BJ (cell line): ENCODE data around the gene RBM14. TPM values are rescaled to one million over a fixed set of nuclear protein-coding genes. Genes with fewer than 3 reads are reported as not detected.

Experiments
- CTCF ChIA-PET: fragments of 350-600 bp; formaldehyde crosslinking; extraction: SDS; loops from one replicate; lab custom pipeline; 2021; ENCODE audit warnings: antibody characterized with exemption, inconsistent platforms; lab: Yijun Ruan, JAX
- POLR2A ChIA-PET: fragments of 300-600 bp; sonication (Branson Sonifier 250); formaldehyde crosslinking; extraction: SDS; loops from one replicate; lab custom pipeline; 2021; ENCODE audit warnings: antibody characterized with exemption; lab: Charles Lee
- DNase-seq: peaks from one replicate; pipeline ENCODE4 v3.0.0-alpha.2; 2011; ENCODE audit warnings: low read depth
- H3K27me3 ChIP-seq: 2 replicates; pipeline ENCODE4 v1.6.0; 2011; ENCODE audit warnings: low read length; ENCODE audit not compliant: control insufficient read depth, insufficient read depth
- H3K36me3 ChIP-seq: 2 replicates; pipeline ENCODE4 v1.5.1; 2011; ENCODE audit warnings: low read length; ENCODE audit not compliant: control insufficient read depth, insufficient read depth
- H3K4me3 ChIP-seq: 2 replicates; pipeline ENCODE4 v1.5.1; 2011; ENCODE audit warnings: low read depth, mild to moderate bottlenecking, control low read depth, low read length
- CTCF ChIP-seq: IDR thresholded peaks from 2 replicates; pipeline ENCODE4 v1.5.1; 2011; ENCODE audit warnings: low read depth, mild to moderate bottlenecking, control low read depth, inconsistent platforms, low read length, moderate library complexity; ENCODE audit not compliant: insufficient read depth
- polyA plus RNA-seq: library from polyadenylated mRNA; depleted of rRNA; stranded (reverse); fragments of >200 nt; gene quantifications from 2 replicates; pipeline ENCODE4 v1.2.3, GENCODE V29; 2011; rRNA removed
- small RNA-seq: library from RNA; depleted of rRNA; stranded (forward); fragments of <200 nt; gene quantifications from one replicate; pipeline ENCODE3, GENCODE V24; 2012; ENCODE audit warnings: low replicate concordance, low read depth; ENCODE audit not compliant: insufficient read length

RBM14 gene
- polyA plus RNA-seq, 1 experiment: 18.6 TPM

- Histone ChIP-seq H3K4me3 (no peak overlapping the region), H3K36me3 (peaks cover 10% of the 10 kb centered on the region; the same call in 1 of the 2 replicates), H3K27me3 (no peaks in the 10 kb centered on the region)
- no peak for TF ChIP-seq CTCF
- ChIA-PET POLR2A (no interaction called here), CTCF (no interaction called here)
- DNase-seq: no peak
Measured at GRCh38 chr11:66670816-66671215, 54.4 kb downstream of the RBM14 start.

GRCh38 chr11:66674964-66675602, 58.7 kb downstream of the RBM14 start:
- Histone ChIP-seq H3K36me3 (no peaks in the 10 kb centered on the region), H3K4me3 (no peak overlapping the region), H3K27me3 (no peaks in the 10 kb centered on the region)
- POLR2A ChIA-PET: no interaction called here
- CTCF ChIA-PET: no interaction called here
- TF ChIP-seq CTCF: no peak
- no peak for DNase-seq

- POLR2A ChIA-PET: interaction anchor here (0.5 kb wide), 1 partner anchor 210 kb away, joined by 7 read pairs; the partner anchor contains the start of gene PELI3
- no peaks in the 10 kb centered on the region for H3K36me3 ChIP-seq
- CTCF ChIA-PET: interaction anchor here (1.6 to 3.9 kb wide), 4 partner anchors 12 to 114 kb away, joined by 3 to 24 read pairs (median 9); partner anchors contain the start of genes CCDC87 and CCS
- H3K27me3 ChIP-seq: no peaks in the 10 kb centered on the region
- no peak overlapping the region; the same call in 1 of the 2 replicates for H3K4me3 ChIP-seq
- no peak for TF ChIP-seq CTCF
- no peak for DNase-seq
Measured at GRCh38 chr11:66676282-66676919, 60.0 kb downstream of the RBM14 start.

Small RNA genes lying within 50 kb of the gene (small RNA-seq; reads per million reads assigned to genes)
- not detected for gene RNU4-39P

Other genes starting within 250 kb of the RBM14 start
- 0.21 and 0.48 TPM in 2 replicates for gene SLC29A2, start 244.9 kb upstream of the RBM14 start, polyA plus RNA-seq
- gene NPAS4, start 195.6 kb upstream of the RBM14 start, polyA plus RNA-seq: 0.43 and 0.72 TPM in 2 replicates
- 52.7 and 54.5 TPM in 2 replicates for gene MRPL11, start 177.8 kb upstream of the RBM14 start, polyA plus RNA-seq
- gene PELI3, start 149.7 kb upstream of the RBM14 start, polyA plus RNA-seq: 4.9 and 8.0 TPM in 2 replicates
- gene DPP3, start 136.2 kb upstream of the RBM14 start, polyA plus RNA-seq: 49.5 and 85.2 TPM in 2 replicates
- gene BBS1, start 106.0 kb upstream of the RBM14 start, polyA plus RNA-seq: 24.0 and 31.1 TPM in 2 replicates
- 9.1 and 11.9 TPM in 2 replicates for gene ZDHHC24, start 70.6 kb upstream of the RBM14 start, polyA plus RNA-seq
- not detected in 2 replicates for gene ACTN3, start 69.7 kb upstream of the RBM14 start, polyA plus RNA-seq
- gene CTSF, start 48.0 kb upstream of the RBM14 start, polyA plus RNA-seq: 30.4 and 44.0 TPM in 2 replicates
- gene CCDC87, start 23.6 kb upstream of the RBM14 start, polyA plus RNA-seq: 0.12 and 0.15 TPM in 2 replicates
- gene CCS, start 23.4 kb upstream of the RBM14 start, polyA plus RNA-seq: 23.9 and 36.4 TPM in 2 replicates
- gene RBM4, start 22.1 kb downstream of the RBM14 start, polyA plus RNA-seq: 183 and 213 TPM in 2 replicates
- 26.7 and 29.6 TPM in 2 replicates for gene RBM4B, start 61.3 kb downstream of the RBM14 start, polyA plus RNA-seq
- gene SPTBN2, start 112.6 kb downstream of the RBM14 start, polyA plus RNA-seq: 0.07 and 0.25 TPM in 2 replicates
- gene RCE1, start 226.8 kb downstream of the RBM14 start, polyA plus RNA-seq: 12.0 and 20.1 TPM in 2 replicates
- 14.2 and 15.8 TPM in 2 replicates for gene LRFN4, start 240.4 kb downstream of the RBM14 start, polyA plus RNA-seq